Activated CD4-positive, CD25-positive, alpha-beta regulatory T cell (primary cell): Measurements from ENCODE around the gene GALE.
A peak's percentile ranks its signal among the peaks of the same experiment; 100 is the strongest.
"Not testable (repeated sequence)": the region's sequence is repeated elsewhere in the genome, so short reads cannot be mapped to it uniquely, and the experiment has no call there.

Experiments used
- DNase-seq, 4 experiments: peaks; one replicate each; lab custom pipeline; 2025; lab: John Stamatoyannopoulos, UW

GALE gene

DNA sequence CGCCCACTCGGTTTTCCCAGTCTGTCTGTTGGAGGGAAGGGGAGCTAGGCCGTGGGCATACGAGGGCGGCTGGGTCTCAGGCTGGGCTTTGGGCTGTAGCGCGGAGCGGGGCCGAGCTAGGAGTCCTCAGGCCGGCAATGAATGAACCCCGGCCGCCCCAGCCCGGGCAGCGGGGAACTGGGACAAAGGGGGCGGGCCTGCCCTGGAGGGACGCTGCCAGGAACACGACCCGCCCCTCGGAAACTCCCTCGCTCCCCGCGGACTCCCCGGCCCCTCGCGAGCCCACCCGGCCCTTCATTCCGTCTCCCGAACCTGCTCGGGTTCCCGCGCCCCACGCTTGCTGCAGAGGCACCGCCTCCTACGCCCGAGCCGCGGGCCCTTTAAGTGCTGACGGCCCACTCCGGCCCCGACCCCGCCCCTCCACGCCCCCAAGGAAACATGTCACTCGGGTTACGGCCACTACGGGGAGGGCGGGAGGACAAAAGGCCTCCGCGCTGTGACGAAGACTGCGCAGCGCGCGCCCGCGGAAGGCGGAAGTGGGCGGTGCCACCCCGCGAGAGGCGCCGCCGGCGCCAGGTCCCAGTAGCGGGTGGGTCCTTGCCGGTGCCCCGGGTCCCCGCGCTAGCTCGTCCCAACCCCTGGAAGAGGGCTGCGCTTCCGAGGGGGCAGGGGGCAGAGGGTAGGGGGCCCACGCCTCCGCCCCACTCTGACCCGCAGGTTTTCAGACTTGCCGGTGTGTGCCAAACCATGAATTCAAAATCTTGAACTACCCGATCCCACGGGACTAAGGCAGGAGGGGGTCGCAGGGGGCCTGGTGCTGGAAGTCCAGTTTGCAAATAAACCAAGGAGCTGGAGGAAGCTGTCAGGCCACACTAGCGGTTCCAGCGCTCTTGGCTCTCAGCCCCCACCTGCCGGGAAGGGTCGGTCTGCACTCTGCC is at the start of gene GALE:
TSS of gene GALE (minus strand) at position 355 of the 938 bp plus-strand sequence. CDS start 1,747 bp downstream, outside the sequence.
- DNase-seq, result peak; percentile 93 to 96 (median 96)

DNA sequence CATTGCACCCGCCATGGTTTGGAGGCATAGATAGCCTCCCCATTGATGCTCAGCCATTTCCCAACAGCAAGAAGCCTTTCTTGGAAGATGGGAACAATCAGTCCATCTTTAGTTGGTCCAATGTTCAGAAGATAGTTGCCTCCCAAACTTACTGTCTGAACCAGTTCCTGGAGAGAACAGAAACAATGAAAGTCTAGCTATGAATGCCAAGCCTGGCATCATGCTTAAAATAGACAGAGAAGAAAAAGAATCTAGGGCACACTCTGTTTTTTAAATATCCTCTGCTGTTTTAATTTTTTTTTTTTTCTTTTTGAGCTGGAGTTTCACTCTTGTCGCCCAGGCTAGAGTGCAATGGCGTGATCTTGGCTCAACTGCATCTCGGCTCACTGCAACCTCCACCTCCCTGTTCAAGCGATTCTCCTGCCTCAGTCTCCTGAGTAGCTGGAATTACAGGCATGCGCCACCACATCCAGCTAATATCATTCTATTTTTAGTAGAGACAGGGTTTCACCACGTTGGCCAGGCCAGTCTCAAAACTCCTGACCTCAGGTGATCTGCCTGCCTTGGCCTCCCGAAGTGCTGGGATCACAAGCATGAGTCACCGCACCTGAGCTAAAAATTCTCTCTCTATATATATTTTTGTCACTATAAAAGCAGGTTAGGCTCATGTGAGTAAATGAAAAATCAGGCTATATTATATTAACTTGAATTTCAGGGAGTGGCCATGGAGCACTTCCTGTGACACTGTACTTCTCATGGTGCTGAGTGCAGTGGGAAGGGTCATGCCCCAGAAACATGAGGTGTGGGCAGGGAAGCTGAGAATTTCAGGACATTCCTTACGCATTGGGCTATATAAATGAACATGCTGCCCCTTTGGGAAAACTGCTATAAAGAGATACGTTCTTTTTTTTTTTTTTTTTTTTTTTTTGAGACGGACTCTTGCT is 48.4 kb upstream of the GALE start:
- DNase-seq, result no peak

DNA sequence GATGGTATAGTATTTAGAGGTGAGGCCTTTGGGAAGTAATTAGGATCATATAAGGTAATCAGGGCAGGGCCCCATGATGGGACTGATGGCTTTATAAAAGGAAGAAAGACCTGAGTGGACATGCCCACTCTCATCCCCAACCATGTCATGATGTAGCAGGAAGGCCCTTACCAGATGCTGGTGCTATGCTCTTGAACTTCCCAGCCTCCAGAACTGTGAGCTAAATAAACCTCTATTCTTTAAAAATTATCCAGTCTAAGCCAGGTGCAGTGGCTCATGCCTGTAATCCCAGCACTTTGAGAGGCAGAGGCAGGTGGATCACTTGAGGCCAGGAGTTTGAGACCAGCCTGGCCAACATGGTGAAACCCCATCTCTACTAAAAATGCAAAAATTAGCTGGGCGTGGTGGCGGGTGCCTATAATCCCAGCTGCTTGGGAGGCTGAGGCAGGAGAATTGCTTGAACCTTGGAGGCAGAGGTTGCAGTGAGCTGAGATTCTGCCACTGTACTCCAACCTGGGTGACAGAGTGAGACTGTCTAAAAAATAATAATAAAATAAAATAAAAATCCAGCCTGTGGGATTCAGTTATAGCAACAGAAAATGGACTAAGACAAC is 47.0 kb upstream of the GALE start:
- DNase-seq, result not testable (repeated sequence)

DNA sequence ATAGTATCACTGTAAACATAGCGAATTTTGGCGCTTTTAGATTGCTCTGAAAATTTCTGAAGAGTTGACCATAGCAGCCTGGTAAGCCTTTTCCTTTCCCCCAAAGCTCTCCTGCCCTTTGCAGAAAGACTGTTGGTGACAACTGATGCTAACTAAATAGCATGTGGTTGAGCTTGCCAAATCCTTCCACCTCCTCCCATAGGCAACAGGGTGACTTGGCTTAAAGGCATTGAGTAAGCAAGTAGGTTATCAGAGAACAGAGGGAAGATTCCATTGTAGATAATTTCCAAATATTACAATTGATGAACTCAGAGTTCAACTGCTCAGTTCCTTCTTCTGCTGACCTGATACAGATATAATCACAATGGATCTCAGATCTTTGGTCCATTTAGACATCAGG is 44.6 kb upstream of the GALE start:
- no peak for DNase-seq

DNA sequence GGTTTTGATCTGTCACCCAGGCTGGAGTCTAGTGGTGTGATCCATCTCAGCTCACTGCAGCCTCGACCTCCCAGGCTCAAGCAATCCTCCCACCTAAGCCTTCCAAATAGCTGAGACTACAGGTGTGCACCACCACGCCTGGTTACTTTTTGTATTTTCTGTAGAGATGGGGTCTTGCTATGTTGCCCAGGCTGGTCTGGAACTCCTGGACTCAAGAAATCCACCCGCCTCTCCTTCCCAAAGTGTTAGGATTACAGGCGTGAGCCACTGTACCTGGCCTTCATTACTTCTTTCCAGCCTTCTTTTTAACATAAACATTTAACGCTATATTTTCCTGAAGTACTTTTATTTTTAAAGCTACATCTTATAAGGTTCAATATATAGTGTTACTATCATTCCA is 43.1 kb upstream of the GALE start:
- DNase-seq, result no peak

DNA sequence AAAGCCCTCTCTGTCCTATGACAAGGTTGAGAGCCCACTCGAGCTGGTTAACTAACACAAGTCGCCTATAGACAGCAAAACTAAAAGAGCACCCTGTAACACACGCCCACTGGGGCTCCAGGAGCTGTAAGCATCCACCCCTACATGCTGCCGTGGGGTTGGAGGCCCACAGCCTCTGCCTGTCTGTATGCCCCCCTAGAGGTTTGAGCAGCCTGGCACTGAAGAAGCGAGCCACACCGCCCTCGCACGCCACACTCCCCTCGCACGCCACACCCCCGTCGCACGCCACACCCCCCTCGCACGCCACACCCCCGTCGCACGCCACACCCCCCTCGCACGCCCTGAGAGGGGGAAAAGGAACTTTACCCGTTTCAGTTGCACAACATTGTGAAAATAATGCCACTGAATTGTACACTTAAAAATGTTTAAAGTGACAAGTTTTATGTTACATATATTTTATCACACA is 37.9 kb upstream of the GALE start:
- DNase-seq, result peak; percentile 52 to 65 (median 63)

DNA sequence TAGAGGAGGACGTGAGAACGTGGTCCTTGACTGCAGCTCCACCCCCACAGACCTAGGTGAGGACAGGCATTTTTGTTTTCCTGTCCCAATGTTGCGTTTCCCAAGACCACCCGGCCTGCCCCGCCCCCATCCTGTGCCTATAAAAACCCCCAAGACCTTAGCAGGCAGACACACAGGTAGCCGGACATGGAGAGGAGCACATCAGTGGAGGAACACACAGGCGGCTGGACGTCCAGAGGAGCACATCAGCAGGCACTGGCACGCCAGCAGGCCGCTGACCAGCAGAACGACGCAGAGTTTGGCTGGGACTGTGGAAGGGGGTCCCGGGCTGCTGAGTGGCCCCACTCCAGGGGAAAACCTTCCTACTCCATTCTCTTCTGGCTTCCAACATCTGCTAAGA is 37.4 kb upstream of the GALE start:
- no peak for DNase-seq

DNA sequence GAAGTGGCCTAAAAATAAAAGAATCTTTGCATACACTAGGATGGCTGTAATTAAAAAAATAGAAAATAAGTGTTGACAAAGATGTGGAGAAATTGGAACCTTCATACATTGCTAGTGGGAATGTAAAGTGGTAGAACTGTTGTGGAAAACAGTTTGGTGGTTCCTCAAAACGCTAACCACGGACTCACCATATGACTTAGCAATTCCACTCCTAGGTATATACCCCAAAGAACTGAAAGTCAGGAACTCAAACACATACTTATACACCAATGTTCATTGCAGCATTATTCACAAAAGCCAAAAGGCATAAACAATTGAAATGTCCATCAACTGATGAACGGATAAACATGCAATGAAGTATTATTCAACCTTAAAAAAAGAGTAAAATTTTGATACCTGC is 35.5 kb upstream of the GALE start:
- no peak for DNase-seq

DNA sequence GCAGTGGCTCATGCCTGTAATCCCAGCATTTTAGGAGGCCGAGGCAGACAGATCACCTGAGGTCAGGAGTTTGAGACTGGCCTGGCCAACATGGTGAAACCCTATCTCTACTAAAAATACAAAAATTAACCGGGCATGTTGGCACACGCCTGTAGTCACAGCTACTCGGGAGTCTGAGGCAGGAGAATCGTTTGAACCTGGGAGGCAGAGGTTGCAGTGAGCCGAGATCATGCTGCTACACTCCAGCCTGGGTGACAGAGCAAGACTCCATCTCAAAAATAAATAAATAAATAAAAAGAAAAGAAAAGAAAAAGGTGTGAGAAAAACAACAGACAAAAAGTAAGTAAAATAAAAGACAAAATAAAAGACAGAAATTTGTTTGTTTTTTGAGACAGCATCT is 33.6 kb upstream of the GALE start:
- not testable (repeated sequence) for DNase-seq

DNA sequence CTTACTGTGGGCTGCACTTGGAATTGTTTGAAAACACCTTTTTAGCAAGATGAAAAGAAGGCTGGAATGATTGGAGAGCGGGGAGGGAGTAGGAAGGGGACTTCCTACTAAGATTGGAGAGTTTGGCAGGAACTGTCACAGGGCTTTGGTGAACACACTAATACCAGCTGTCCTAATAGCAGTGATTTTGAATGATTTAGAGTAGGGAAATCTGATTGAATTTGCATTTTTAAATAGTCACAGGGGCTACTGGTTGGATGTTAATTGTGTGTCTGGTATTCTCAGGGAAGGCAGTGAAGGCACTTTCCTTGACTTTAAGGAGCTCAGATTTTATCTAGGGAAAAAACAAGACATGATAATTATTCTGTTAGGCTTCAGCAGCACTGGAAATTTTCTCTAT is 27.2 kb upstream of the GALE start:
- DNase-seq, result no peak

DNA sequence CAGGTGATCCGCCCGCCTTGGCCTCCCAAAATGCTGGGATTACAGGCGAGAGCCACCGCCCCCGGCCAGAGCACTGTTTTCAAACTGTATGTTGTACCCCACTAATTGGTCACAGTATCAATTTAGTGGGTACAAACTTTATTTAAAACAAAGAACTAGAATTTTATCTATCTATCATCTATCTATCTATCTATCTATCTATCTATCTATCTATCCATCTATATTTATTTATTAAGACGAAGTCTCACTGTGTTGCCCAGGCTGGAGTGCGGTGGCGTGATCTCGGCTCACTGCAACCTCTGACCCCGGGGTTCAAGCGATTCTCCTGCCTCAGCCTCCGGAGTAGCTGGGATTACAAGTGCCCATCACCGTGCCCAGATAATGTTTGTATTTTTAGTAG is 26.0 kb upstream of the GALE start:
- not testable (repeated sequence) for DNase-seq

DNA sequence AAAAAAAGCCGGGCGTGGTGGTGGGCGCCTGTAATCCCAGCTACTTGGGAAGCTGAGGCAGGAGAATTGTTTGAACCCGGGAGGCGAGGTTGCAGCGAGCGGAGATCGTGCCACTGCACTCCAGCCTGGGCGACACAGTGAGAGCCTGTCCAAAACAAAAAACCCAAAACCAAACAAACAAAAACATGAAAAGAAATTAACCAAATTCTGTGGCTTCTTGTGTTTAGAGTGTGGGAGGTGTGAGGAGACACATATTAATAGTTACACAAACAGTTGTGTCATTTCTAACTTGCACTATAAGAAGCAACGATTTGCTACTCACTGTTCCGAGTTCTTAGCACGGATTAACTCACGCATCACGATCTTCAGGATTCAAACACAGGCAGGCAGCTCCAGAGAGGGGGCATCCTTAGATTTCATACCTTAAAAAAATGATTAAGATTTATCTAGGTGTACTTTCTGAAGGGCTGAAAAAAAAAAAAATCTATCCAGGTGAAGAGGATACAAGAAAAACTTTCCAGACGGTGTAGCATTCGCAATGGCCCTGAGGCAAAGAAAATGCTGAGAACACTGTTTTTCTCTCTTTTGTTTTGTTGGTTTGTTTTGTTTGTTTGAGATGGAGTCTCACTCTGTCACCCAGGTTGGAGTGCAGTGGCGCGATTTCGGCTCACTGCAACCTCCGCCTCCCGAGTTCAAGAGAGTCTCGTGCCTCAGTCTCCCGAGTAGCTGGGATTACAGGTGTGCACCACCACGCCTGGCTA is 25.4 kb upstream of the GALE start:
- no peak for DNase-seq

DNA sequence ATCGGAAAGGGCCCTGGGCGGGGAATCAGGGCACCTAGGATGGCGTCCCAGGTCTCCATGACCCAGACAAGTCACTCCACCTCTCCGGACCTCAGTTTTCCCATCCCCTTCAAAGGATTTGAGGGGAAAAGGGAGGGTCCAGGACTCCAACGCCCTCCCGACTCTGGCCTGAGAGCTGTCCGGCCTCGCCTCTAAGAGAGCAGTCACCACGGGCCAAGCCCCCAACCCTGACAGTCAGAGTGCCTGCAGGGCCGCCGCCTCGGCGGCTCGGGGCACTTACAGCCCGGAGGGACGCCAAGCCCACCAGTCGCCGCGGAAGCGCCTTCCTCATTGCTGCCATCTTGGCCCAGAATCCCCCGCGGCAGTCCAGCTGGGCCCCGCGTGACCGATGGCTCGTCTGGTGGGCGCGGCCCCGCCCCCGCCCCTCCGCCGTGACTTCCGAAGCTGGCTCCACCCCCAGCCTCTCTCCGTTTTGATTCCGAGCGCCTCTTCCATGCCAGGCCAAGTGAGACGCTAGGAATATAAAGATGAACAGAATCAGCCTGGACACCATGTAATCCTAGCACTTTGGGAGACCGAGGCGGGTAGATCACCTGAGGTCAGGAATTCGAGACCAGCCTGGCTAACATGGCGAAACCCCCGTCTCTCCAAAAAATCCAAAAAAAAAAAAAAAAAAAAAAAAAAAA is 24.7 kb upstream of the GALE start, which contains the start of gene HMGCL:
TSS of gene HMGCL (minus strand) at position 354 of the 686 bp plus-strand sequence. CDS start at position 340, 14 bp downstream.
- DNase-seq, result peak; percentile 72 to 88 (median 78)

DNA sequence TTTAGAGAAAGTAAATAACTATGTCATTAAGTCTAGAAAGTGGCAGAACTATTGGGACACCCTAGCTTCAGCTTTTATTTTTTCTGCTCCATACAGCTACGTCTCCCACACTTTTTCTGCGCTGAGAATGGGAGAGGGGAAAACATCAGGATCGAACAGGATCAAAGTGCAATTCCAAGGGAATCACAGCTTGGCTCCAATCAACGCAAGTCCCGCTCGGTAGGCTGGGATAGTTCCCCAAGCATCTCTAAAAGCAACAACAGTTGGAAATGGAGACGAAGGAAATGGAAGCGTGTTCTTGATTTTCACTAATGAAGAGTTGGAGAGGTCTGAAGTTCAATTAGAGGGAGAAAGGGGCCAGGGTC is 24.1 kb upstream of the GALE start:
- no peak for DNase-seq

DNA sequence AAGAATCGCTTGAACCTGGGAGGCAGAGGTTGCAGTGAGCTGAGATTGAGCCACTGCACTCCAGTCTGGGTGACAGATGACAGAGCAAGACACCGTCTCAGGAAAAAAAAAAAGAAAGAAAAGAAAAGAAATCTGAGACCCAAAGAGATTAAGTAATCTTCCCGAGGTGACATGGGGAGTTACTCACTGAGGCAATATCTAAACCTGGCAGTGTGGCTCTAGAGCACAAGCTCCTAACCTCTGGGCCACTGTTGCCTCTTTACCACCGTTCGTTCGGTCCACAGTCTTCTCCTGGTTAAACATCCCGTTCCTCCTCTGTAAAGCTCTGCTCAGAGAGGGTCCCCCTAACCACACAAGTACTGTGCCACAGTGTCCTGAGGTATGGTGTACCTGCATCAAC is 23.2 kb upstream of the GALE start:
- no peak for DNase-seq

DNA sequence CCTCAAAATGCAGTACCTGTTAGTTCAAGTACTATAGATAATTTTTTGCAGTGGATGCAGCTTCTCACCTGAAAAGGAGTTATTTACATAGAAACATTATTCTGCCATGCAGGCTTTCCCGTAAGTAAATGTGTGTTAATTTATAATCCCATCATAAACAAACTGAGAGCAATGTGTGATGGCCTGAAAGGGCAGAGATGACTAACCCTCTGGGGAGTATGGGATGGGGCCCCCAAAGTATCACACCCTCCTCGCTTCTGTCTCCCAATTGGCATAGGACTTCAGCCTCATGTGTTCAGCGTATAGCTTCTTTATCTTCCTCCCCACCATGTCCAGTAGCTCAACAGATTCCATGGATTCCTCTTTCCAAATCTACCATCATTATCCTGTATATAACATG is 17.1 kb upstream of the GALE start:
- no peak for DNase-seq

DNA sequence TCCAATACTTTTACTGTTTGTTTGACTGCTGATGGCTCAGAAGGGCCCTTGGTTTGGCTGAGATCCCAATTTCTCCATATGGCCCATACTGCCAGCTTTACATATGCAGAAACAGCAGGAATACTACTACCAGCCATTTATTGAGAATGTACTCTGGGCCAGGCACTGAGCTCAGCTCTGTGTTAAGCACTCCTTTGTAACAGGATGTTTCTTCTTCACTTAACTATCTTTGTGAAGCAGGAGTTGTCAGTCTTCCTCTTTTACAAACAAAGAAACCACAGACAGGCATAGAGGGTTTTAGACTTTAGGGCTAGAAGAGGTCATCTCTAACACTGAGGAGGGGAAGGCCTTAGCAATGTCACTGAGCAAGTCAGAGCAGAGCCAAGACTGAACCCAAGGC is 16.4 kb upstream of the GALE start:
- no peak for DNase-seq

DNA sequence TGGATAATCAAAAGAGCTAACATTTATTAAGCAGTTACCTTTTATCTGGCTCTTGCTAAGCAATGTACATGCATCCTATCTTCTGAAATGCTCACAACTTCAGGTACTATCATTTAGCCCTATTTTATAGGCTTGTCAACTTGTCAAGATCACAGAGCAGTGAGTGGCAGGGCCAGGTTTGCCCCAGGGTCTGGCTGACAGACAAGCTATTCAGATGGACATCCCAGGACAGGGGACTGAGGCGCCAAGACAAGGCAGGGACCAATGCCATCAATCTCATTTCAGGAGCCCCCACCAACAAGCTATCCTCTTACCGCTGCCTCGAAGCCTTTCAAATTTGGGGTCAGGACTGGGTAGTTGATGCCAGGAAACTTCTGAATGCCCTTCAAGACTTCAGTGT is 15.8 kb upstream of the GALE start:
- DNase-seq, result no peak

DNA sequence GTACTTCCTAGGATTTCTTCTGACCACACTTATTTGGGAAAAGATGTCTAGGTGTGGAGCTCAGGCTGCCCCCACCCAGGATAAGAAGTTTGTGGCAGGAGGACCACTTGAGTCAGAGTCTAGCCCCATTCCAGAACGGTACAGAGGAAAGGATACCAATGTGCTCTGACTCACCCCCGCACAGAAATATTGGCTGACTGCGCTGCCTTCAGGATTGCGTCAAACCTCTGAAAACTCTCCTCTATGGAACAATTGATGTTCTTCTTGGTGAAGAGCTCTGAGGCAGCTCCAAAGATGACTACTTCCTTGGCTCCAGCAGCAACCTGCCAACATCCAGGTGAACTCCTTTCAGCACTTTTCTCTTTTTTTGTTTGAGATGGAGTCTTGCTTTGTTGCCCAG is 13.5 kb upstream of the GALE start:
- no peak for DNase-seq

DNA sequence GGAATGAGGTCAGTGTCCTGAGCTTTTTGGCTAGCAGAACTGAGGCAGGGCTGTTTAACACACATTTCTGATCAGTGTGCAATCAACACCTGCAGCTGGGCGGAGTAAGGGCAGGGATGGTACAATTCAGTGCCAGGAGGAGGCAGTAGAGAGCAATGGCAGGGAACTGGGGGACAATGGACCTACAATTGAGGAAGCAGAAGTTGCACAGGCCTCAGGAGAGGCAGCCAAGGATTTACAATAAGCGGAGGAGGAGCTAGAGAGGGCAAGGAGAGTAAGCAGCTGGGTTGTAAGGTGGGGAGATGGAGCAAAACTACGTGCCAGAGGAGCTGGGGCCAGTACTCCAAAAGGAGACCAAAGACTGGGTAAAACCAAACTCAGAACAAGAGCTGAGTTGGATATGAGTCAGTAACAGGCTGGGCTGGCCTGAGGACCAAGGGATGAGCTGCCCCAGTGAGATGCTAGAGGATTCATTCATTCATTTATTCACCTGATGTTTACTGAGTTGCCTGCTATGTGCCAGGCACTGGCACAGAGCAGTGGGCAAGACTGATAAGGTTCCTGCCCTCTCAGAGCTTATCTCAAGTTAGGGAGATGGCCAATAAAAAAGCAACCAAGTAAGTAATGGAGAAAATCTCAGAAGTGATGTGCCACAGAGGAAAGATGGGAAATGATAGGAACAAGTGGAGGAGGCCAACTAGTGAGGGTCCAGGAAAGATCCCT is 10.4 kb upstream of the GALE start:
- DNase-seq, result peak in 2 of 4 experiments; percentile 16 to 37
